Measurements from ENCODE around the gene SMIM27.
A peak's percentile ranks its signal among the peaks of the same experiment; 100 is the strongest.
"Not testable (repeated sequence)": the region's sequence is repeated elsewhere in the genome, so short reads cannot be mapped to it uniquely, and the experiment has no call there.

Gene SMIM27

DNA sequence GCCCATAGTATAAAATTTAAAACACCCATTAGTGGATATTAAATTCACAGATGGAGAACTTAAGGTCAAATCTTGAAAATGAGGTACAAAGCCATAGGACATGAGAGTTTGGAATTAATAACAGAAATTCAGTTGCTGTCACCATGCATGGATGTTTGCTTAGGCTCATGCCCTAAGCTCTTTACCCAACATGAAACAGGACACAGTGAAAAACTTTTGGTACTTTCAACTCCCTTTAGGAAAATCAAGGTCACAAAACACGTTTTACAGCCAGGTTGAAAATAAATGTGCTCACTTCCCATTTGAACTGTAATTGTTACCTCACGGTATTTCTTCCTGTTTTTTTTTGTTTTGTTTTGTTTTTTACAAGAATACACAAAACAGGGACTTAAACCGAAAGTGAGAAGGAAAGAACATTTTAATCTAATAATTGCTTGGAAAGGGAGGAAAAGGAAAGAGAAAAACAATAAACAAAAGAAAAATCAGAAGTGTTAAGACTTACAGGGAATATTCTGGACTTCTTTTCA, 6.3 kb downstream of the SMIM27 start:
- DNase-seq = no peak

GRCh38 chr9:32565967-32566366, 13.8 kb downstream of the SMIM27 start:
- no peak for DNase-seq

DNA sequence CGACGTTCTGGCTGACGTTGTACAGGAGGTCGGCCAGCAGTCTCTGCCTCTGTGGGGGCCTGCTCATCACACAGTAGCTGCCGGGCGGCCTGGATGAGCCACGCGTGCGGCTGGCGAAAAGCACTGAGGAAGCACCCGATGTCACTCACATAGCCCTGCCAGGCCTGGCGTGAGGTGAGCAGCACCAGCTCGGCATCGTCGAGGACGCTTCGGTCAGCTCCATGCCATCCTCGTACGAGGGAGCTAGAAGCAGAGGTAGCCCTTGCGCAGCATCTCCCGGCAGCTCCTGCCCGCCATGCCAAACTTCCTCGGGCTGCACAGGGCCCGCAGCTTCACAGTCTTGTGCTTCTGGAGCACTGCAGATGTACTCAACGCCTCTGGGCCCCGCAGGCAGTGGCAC, 14.6 kb downstream of the SMIM27 start:
- DNase-seq = no peak

- DNase-seq = no peak
Measured at GRCh38 chr9:32570262-32570661, 18.1 kb downstream of the SMIM27 start.

DNA sequence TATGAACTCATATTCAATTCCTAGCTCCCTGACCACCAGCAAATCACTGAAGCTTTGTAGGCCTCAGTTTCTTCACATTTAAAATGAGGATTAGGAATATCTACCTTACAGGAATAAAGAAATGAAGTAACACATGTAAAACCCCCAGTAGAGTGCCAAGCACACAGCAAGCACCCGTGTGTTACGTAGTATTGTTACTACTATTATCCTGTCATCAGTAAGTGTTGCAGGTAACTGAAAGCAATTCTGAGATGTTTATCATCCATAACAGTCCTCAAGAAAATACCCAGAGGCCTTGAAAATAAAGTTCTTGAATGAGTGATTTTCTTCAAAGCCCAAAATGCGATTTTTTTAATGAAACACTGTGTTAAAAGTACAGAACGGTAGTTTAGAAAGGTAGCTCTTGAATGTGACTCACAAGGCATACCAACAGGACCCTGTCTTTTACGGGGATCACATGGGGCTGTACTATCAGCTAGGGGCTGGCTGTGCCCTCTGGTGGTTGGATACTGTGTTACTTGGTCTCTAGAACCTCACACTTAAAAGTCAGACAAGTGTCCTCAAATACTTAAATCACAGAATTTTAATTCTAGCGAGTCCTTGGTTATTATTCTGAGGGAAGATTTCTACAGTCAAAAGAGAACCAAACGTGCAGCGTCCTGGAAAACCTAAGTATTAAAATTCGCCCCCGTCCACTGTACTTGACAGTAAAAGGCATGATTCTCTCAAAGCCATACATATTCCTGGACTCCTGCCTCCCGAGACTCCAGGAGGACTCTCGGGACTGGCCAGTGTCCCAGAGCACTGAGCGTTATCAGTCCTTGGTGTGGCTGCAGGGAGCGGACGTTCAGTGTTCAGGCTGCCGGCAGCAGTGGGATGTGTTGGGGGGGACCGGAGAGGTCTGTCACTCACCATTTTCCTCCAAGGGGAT, 20.1 kb downstream of the SMIM27 start:
- peak; percentile 66 for DNase-seq

DNA sequence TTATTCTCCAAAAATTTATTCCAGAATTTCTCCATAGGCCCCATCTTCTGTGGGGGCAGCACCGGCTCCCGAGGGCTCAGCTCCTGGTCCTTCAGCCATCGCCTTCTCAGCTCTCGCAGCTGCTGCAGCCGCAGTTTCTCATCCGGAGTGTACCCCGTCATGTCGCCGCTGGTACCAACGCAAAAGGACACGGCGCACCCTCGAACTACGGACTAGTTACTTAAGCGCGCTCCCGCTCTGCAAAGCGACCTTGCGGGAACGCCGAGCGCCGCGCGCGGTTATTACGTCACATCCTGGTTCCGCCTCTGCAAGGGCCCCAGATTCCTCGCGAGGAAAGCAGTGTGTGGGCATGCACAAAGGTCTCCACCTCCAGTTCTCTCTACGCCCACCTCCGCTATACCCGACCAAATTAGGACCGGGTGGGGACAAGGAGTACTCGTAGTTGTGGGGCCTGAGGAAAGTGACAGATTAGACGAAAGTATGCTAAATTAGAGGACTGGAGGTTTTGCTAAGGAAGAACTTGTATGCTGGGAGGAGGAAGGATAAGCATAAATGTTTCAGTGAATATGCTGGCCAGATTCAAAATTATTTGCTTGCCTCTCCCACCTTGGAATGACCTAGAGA, 20.9 kb downstream of the SMIM27 start, which contains the start of gene NDUFB6:
NDUFB6 (minus strand) TSS at position 260 of the 624 bp plus-strand sequence; CDS start at position 161, 99 bp downstream.
- DNase-seq = peak; percentile 95

GRCh38 chr9:32573821-32574220, 21.7 kb downstream of the SMIM27 start:
- DNase-seq = no peak

GRCh38 chr9:32574858-32575257, 22.7 kb downstream of the SMIM27 start:
- no peak for DNase-seq

DNA sequence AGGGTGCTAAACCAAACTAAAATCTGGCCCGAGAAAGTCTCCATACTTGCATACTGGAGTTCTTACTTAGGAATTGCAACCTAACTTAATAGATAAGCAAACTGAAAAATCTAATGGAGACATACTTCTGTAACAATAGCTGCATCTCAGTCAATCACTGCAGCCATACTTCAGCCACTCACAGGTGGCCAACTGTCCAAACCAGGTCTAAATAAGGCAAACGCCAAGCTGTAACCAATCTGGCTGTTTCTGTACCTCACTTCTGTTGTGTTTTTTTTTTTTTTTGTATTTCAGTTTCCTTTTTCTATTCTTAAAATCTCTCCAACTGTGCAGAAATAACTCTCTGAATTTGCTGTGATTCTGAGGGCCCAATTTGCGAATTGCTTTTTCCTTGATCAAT, 25.2 kb downstream of the SMIM27 start:
- no peak for DNase-seq

GRCh38 chr9:32578976-32579375, 26.8 kb downstream of the SMIM27 start:
- DNase-seq = no peak

DNA sequence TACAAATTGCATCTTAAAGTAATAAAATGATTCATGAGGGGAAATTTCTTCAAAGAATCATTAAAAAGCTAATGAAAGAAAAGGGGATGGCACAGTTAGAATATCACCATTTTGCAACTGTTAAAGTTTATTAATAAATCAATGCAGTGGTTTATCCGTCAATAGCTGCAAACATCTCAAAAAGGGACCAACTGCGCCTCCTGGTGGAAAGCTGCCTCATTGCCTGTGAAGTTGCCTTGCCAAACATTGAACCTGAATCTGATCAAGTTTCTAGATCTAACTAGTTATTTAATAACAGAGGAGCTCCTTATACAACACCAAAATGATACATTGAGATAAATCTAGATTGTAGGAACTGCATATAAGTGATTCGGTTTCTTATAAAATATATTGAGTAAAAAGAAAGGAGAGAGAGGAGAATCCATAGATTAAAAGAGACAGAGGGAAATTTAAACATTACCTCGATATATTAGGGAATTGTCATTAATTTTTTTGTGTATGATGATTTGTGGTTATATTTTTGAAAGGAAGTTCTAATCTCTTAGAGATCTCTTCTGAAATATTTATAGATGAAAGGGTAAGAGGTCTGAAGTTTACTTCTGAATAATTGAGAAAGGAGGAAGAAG, 27.7 kb downstream of the SMIM27 start:
- DNase-seq = peak; percentile 67

DNA sequence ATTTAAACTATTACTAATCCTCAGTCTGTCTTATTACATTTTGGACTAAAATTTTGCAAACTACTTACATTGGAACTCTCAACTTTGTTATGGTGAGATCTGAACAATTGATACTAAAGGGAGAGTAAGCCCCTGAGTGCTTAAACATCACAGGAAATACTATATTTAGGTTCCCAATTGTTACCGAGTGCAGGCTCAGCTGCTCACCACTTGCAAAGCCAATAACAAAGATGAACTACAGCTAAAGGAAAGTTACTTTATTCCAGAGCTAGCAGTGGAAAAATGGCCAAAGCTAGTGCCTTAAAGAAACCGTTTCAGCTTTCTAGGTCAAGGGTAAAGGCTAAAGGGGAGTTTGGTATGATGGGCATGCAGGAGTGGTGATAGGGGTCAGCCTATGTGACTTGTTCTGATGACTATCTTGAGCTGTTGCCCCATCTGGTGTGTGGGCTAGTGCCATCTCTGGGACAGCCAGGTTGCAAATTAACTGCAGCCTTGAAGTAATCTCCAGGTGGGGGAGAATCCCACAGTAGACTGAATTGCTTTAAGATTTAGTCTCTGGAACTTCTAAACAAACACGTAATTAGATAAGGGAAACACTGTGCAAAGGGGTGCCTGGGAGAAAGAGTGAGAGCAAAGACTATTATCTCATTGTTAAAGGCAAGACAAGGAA, 28.6 kb downstream of the SMIM27 start:
- DNase-seq = no peak

DNA sequence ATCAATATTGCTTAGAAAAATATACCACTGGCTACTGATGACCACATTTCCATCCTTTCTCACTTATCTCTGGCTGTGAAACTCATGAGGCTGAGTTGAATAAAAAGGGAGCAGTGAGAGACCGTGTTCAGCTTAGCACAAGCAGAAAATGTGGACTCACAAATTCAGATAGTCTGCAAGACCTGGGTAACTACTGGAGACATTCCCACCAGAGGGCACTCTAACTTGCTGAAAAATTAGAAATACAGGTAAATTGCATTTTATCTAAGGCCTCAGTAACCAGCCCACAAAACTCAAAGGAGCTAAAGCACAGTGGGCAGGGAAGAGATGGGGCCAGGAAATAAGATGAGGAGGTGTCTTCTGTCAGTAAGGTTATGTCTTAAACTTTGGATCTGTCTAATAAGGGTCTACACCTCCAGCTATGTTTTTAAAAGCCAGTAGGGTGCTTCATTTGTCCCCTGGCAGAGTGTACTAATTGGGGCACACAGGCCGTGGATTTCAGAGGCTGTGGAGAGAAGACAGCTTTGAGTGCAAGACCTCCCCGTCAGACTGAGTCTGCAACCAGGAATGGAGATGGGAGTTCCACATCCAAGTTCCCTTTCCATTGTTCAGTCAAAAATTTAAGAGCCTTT, 29.5 kb downstream of the SMIM27 start:
- DNase-seq = no peak

- no peak for DNase-seq
Measured at GRCh38 chr9:32584784-32585183, 32.7 kb downstream of the SMIM27 start.

DNA sequence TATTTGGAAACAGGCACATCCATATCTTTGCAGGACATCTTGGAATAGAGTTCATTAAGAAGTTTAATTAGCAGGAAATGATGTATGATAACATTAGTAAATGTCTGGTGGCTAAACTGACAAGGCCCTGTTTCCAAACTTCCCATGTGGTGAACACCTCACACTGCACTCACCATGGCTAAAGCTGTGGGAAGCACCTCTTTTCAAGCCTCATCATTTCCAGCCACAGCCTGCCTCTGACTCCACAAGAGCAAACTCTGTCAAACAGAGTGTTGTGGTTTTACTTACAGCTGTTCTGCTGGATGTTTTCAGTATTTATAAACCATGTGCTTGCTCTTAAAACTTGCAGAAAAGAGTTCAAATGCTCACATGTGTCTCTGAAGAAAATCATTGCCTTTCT, 35.8 kb downstream of the SMIM27 start:
- DNase-seq = no peak

GRCh38 chr9:32589083-32589723, 37.1 kb downstream of the SMIM27 start:
- no peak for DNase-seq

GRCh38 chr9:32590476-32590875, 38.3 kb downstream of the SMIM27 start:
- no peak for DNase-seq

DNA sequence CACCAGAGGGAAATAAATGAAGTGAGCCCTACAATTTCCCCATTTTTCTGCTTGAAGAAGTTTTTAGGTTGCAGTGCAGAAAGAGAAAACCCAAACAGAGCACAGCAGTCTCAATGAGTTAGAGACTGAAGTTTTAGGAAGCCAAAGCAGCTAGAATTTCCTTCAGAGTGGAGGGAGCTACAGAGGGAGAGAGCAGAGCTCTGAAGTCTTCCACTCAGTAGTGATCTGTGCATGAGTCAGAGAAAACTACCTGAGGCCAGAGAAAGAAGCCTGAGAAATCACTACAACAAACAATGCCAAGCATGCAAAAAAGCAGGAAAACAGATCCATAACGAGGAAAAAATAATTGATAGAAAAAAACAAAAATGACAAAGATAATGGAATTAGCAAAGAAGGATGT, 38.8 kb downstream of the SMIM27 start:
- DNase-seq = no peak

GRCh38 chr9:32596096-32596865, 44.2 kb downstream of the SMIM27 start:
- DNase-seq = no peak

DNA sequence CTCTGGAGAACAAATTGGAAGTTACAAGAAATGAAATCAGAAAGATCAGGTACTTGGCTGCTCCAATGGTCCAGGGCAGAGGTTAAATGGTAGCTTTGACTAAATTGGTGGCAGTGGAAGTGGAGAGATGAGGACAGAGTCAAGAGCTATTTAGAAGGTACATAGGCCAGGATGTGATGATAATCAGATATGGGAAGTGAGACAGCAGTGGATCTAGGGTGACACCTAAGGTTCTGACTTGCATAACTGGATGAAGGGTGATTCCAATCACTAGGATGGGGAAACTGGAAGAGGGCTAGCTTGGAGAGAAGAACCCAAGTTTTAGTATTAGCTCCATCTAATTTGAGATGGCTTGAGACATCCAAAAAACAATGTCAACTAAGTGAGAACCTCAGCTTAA, 44.8 kb downstream of the SMIM27 start:
- no peak for DNase-seq

GRCh38 chr9:32599021-32599420, 46.9 kb downstream of the SMIM27 start:
- not testable (repeated sequence) for DNase-seq

Data from activated CD4-positive, alpha-beta T cell treated with anti-CD3 and anti-CD28 coated beads for 1 hour (primary cell).